SKM-1 (cell line): ENCODE measurements around the gene CTU2.

Source experiments
- DNase-seq: peaks from one replicate; lab custom pipeline; 2025; ENCODE audit not compliant: unreplicated experiment; lab: John Stamatoyannopoulos, UW

Gene CTU2

DNA sequence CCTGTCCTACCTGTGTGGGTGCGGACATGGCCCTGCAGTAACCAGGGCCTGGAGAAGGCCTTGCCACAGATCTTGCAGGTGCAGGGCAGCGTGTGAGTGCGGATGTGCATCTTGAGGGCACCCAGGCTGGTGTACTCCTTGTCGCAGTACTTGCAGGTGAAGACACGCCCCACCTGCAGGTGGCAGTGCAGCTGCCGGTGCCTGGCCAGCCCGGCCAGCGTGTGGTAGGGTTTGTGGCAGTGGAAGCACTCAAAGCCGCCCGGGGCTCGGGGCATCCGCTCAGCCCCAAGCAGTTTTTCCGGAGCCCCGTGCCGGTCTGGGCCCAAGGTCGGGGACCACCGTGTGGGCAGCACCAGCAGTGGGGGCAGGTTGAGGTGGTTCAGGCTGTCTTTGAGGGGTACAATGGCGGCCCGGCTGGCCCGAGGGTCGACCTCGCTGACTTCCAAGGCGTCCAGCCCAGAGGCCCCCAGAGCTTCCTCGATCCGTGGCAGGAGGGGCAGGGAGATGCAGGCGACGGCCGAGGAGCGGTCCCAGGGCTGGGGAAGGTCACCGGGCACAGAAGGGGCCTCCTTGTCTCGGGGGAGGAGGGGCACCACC is 25.1 kb upstream of the CTU2 start:
- no peak for DNase-seq

DNA sequence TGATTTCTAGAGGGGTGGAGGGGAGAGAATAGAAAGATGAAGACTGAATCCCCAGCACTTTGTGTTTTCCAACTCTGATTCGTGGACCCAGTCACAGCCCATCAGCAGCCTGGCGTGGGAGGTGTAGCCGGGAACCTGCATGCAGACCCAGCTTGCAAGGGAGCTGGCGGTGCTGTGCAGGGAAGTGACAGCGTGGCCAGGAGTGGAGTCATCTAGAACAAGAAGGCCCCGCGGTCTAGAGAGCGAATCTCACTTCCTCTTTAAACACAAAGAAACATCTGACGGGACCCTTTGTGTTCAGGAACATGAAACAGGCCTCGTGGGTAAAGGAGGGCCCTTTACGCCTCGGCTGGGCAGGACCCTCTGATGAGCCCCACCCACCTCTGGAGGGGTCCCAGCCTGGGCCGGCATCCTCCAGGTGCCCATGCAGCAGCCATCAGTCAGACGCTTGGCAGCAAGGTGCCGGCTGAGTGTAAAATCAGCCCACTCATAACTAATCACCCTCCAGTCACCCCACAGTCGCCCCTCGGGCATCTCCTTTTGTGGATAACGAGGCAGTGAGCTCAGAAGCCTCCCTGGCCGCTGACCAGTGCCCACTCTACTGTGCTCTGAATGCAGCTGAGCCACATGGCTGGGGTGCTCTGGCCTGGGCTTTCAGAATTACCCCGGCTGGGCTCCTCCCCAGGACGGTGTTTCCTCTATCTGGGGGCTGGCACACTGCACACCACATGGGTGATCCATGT is 24.4 kb upstream of the CTU2 start:
- peak; percentile 90 for DNase-seq

DNA sequence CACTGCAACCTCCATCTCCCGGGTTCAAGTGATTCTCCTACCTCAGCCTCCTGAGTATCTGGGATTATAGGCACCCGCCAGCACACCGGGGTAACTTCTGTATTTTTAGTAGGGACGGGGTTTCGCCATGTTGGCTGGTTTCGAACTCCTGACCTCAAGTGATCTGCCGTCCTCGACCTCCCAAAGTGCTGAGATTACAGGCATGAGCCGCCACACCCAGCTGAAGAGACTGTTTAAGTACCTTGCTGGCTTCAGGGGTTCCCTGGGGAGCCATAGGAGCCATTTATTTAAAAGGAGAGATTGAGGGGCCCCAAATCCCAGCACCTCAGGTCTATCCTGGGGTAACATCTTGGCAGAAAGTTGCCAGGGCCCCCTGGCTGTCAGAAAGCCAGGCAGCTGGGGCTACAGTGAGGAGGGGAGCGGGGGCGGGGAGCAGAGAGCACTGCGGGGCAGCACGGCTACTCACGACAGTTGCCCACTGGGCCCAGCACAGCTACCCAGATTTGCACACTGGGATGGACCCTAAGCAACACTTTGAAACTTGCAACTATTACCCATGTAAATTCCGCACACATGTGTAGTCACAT is 21.6 kb upstream of the CTU2 start:
- DNase-seq: no peak

DNA sequence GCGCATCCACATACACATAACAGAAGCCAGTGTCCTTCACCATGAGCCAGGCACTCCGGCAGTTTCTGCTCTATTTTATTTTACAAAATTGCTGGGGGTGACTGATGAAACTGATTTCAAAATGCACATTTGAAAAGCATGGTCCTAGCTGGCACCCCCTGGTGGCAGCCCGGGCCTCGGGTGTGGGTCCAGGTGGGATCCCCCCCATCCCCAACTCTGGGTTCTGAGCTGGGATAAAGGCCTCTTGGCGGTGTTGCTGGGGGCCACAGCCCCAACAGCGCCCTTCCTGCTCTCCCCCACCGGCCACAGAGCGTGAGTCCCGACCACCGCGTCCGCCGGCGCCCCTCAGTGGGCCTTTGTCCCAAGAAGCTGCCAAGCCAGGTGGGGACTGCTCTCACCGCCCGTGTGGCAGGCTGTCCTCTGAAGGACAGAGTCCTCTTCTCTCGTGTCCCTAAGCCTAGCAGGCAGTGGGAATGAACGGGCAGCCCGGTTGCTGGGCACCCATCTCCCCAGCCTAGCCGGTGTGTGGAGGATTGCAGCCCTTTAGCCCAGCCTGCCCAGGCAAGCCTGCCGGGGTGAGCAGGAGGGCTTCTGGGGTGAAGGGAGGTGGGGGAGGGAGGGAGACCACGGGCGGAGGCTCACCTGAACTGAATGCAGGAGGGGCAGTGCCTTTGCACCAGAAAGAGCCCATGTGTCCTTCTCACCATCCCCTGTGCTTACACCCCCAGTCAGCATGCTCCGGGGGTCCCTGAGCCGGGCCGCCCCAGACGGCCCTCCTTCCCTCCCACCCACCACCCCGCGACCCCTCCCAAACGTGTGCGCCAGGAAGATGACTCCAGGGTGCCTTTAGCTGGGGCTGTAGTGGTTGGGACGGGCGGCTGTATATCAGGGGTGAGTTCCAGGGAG is 20.9 kb upstream of the CTU2 start:
- peak; percentile 26 for DNase-seq

DNA sequence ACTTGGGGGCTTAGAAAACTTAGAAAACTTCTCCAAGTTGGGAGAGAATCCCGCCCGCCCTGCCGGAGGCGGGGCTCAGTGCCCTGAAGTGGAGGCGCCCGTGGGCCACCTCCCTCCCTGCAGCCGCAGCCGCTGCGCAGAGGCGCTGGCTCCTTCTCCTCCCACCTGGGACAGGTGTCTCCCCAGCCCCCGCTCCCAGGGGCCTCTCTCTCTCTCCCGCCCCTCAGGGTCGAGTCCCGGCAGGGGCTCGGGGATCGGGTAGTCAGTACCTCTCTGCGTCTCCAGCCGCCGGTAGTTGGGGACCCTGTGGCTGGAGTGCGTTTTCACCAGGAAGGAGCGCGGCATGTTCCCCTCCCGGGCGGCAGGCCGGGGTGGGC is 20.3 kb upstream of the CTU2 start:
- no peak for DNase-seq

DNA sequence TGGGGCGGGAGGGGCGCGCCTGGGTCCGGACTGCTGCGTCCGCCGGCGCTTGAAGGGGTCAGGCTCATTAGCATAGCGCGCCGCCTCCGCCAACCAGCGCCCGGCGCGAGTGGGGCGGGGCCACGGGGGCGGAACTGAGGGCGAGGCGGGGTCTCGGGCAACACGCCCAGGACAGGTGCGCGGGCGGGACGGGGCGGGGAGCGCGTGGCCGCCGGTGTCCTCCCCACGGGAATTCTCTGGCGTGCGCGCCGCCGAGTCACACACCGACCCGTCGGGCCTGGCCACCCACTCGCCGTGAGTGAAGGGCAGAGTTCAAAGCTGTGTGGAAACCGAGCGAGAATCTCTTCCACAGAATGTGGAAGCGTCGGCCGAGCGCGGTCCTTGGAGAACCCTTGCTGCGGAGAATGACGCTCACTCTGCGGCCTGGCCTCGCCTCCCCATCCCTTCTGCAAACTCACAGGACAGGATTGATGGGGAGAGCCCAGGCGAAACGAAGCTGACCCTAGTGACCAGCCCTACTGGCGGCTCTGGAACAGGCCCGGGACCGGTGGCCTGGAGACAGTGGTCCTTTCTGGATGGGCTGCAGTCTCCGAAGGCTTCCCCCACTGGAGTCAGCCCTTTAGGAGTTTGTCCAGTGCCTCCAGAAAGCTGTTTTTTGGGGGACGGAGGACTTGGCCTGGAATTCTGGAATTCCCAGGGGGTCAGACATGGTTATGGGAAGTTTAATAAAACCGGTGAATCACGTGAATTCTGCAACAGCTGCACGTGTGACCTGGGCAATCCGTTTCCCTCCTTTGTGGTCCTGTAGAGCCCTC is 19.7 kb upstream of the CTU2 start, which contains the start of gene SNAI3:
TSS of gene SNAI3 (minus strand) at position 69 of the 815 bp plus-strand sequence. CDS start 101 bp downstream, outside the sequence.
- DNase-seq: peak; percentile 23

DNA sequence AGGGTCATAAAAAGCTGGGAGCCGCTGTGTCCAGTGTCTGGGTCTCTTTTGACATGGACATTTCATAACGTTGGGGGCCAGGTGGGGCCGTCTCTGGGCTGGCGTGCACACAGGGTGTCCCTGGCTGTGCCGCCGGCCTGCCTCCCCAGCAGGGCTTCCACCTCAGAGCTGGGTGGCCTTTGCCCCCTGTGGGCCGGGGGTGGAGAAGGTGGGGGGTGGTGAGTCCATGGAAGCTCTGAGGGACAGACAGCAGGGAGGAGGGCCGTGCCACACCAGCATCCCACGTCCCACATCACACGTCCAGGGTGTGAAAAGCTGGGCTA is 19.1 kb upstream of the CTU2 start:
- DNase-seq: no peak

DNA sequence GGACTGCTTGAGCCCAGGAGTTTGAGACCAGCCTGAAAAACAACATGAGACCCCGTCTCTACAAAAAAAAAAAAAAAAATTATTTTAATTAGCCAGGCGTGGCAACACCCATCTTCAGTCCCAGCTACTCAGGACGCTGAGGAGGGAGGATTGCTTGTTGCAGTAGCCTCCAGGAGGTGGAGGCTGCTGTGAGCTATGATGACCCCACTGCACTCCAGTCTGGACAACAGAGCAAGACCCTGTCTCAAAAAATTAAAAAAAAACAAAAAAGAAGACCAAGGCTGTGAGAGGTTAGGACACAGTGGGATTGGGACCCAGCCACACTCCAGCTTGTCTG is 18.7 kb upstream of the CTU2 start:
- no peak for DNase-seq

DNA sequence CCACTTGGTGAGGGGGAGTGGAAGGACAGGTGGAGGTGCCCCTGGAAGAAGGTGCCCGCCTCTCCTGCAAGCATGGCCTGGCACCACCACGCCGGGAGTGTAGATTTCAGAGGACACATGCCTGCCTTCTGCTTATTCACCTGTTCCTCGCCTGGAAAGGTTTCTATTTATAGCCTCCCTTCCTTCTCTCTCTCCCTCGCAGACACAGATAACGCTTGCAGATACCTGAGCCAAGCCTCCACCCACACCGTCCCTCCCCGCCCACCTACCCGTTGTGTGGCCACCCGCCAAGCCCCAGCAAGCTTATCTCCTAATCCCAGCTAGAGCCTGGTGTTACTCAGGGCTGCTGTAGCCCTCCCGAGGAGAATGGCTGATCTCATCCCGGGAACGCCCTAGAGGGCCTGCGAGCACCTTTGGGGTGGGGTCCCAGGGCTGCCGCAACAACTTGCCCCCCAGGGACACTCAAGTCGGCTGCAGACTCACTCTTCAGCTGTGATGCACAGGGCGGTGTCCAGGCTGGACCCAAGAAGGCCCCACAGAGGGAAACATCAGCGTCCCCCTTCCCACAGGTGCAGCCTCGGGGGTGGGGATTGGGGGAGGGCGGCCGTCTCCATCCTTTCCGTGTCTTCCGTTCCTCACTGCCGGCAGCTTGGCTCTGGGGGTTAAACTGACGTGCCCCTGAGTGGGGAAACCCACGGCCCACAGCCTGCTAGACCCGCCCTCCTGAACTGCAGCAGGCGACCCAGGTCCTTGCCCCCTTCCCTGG is 18.1 kb upstream of the CTU2 start:
- DNase-seq: no peak

DNA sequence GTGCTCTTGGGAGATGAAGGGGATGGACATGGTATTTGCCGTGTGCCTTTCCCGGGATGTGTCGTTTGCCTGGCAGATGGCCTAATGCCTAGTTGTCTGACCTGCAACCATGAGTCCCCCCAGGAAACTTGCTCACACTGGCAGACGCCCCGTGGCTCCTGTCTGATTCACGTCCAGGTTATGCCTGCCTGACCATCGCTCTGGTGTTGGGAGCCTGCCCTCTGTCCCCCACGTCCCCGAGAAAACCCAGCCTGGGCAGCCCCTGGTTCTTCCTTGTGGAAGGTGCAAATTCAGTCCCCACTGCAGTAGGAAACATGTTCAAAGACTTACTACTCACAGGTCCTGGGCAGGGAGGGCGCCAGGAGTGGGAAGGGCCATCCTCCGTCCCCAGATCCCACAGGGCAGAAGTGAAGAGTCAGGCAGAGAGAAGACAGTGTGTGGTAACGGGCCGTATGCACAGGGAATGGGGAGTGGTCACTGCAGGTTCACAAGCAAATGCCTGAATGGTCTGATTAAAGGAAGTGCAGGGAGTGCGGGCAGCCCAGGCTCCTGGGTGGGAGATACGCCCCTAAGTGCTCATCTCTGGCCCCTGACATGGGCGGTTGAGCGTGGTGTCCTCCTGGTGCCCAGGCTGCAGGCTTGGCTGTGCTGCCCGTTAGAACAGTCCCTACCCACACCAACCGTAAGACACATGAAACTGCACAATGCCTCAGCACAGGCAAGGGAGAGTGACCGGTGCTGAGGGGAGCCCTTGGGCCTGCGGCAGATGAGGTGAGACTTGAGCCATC is 15.8 kb upstream of the CTU2 start:
- DNase-seq: no peak

DNA sequence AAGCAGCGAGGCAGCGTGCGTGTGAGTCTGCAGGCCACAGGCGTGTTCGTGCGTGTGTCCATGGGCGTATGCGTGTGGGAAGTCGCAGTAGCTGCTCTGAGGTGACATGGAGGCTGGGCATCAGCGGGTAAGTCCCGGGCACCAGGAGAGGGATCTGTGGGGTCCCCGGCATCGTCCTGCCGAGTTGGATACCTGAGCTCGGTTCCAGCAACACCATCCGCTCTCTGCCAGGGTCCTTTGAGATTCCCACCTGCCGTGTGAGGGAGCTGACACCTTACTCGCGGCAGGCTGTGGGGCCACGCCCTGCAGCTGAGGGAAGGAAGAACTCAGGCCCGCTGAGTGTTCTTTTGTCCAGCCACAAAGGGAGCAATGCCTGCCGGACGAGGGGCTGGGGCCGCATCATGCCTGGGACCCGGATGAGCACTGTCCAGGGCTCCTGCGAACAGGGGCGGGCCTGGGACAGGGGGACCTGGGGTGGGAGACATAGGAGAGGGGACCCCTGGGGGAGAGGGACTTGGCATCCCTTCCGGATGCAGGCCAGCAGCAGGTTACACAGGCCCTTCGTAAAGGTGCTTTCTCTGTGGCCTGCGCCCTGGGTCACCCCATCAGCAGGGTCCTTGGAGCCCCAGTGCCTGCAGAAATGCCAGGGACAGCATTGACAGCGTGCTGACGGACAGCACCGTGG is 15.0 kb upstream of the CTU2 start:
- no peak for DNase-seq

DNA sequence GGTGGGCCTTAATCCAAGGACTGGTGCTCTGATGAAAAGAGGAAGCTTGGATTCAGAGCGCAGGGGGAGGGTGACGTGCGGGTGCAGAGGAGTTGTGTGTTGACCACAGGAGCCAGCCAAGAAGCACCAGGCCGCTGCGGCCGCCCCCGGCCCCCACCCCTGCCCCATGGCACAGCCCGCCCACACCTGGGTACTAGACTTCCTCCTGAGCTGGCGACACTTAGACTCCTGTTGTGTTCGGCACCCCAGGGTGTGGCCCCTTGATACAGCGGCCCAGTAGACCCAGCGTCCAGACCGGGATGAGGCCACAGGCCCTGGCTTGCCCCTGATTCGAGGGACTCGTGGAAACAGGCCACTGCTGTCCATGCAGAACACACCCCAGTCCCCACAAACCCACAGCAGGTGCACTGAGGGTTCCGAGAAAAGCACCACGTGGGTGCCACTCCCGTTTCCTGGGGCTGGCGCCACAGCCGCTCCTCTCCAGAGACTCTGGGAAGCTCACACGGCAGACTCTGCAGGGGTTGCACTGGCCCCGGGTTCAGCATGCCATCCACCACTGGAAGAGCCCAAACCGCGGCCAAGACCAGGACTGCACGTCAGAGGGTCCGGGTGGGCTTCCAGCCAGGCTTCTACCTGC is 14.3 kb upstream of the CTU2 start:
- DNase-seq: peak; percentile 92

DNA sequence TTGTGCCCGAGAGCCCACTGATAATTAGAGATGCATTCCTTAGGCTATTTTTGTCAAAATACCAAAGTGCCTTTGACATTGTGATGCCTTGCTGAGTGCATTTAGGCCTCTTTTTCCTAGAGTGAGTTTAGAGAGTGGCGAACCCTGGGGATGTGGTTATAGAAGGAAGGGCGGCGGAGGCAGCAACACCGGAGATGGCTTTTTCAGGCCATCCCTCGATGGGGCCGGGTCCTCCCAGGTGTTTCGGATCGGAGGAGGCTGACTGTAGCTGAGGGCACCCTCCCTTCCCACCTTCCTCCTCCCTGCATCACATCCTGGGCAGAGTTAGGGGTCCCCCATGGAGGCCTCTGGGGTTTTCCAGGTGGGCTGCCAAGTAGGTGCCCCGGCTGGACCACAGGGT is 13.4 kb upstream of the CTU2 start:
- no peak for DNase-seq

DNA sequence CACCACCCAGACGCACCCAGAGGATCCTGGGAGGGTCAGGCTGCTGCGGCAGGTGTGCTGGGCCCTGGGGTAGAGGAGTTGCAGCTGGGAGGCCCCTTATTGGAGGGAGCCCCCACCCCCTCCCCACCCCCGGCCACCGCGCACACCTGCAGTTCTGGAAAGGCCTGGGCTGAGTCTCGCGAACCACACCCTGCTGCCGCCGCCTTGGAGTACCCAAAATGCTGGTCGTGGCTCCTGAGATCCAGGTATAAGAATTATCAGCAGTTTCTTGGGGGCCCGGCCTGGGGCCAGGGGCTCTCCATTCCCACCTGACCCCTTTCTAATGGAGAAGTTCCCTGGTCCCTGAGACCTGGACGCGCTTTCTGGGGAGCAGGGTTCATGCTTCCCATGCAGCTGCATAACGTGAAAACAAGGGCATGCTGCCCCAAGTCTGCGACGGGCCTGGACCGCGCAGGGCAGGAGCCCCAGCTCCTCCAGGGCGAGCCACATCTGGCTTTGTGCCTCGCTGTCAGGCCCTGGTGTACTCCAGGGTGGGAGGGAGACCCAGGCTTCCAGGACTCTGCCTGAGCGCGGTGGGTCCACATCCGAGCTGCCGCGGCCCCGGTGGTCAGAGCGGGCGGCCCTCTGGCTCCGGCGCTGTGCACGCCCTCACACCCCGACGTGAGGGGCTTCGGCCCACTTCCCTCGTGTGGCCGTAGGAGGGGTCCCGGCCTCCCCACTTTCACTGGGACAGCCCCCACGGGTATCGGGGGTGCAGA is 12.7 kb upstream of the CTU2 start:
- no peak for DNase-seq

DNA sequence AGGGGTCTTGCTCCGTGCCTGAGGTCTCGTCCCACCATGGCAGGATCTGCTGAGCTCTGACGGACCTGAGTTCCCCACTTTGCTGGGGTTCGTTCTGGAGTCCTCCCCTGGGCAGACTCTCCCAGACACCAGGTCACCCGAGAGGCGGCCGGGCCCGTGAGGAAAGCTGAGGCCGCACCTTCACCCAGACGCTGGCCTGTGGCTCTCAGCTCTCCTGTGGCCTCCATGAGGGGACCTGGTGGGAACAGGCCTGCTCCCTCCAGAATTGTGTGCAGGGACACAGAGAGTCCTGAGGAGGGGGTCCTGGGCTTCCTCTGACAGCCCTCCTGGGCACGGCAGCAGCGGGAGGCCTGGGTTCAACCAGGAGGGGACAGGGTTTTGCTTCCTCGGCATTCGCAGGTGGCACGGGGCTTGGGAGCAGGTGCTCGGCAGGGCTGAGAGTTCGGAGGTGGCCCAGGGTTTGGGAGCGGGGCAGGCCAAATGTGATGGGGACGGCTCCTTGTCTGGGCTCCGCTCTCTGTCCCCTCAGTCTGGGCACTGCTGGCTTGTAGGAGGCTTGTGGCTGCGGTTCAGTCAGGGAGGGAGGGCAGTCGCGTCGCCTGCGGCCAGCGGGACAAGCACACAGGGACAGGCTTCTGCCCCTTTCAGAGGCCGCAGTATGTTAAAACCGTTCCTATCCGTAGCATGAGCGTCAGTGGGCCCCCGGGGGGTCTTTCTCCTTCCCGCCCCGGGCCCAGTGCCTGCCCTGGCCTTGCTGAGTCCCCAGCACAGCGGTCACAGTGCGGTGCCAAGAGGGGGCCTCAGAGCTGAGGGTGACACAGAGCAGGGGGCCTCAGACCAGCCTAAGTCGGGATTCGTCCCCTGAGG is 11.8 kb upstream of the CTU2 start:
- no peak for DNase-seq

DNA sequence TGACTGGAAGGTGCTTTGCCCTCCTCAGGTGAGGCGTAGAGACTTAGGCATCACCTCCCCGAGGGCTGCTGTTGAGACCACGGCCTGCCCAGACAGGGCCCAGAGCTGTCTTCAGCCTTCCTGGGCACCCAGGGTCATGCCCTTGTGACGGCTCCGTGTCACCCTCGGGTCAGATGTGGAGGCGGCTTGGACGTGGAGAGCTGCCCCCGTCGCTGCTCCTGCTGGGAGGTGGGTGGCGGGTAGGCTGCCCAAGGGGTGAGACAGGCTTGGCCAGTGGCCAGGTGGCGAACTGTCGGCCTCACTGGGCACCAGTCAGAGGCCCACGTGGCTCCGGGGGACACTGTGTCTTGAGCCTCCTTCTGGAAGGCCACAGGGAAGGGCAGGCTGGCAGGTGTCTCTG is 11.1 kb upstream of the CTU2 start:
- no peak for DNase-seq

DNA sequence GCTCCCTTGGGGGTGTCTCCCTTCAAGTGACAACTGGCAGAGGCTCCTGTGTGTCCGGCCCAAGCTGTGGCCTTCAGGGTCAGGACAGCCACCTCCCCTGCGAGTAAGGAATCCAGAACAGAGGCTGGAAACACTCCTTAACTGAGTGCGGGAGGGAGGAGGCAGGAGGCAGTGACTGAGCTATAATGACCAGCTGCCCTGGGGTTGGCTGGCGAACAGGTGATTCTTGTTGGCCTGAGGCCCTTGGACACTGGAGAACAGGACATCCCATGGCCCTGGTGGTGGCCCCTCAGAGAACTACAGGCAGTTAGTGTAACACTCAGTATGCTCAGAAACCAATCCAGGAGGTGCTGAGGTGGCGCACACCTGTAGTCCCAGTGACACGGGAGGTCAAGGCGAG is 10.6 kb upstream of the CTU2 start:
- DNase-seq: no peak
